Neural cell (in vitro differentiated cells): ENCODE measurements around the gene DPP3. TPM values are rescaled to one million over a fixed set of nuclear protein-coding genes. Genes with fewer than 3 reads are reported as not detected.

ENCODE experiments used
- H2AFZ ChIP-seq: fragments of 200-600, 300-800 bp; sonication (generic), shearing (Covaris generic); 2 replicates; pipeline ENCODE4 v1.6.0; 2014; ENCODE audit warnings: low read depth, mild to moderate bottlenecking, antibody characterized with exemption, low read length, moderate library complexity
- H3F3A ChIP-seq: fragments of 200-600 bp; shearing (Covaris generic); 2 replicates; pipeline ENCODE4 v1.6.1; 2016; ENCODE audit warnings: mild to moderate bottlenecking, moderate library complexity, mixed read lengths, antibody characterized with exemption, low read length; ENCODE audit not compliant: insufficient read depth, poor library complexity, severe bottlenecking
- H3K27ac ChIP-seq: fragments of 200-600, 300-800 bp; sonication (generic), shearing (Covaris generic); 2 replicates; pipeline ENCODE4 v1.5.1; 2014; ENCODE audit warnings: mild to moderate bottlenecking, low read length, moderate library complexity
- H3K27me3 ChIP-seq: fragments of 300-800, 200-600 bp; sonication (generic), shearing (Covaris generic); 2 replicates; pipeline ENCODE4 v1.6.0; 2014; ENCODE audit warnings: mild to moderate bottlenecking, low read depth, low read length, moderate library complexity; ENCODE audit not compliant: insufficient read depth
- H3K36me3 ChIP-seq: fragments of 300-800, 200-600 bp; sonication (generic), shearing (Covaris generic); 2 replicates; pipeline ENCODE4 v1.5.1; 2014; ENCODE audit warnings: mild to moderate bottlenecking, antibody characterized with exemption, low read length, moderate library complexity; ENCODE audit not compliant: insufficient read depth
- H3K4me2 ChIP-seq: fragments of 300-800, 200-600 bp; sonication (generic), shearing (Covaris generic); 2 replicates; pipeline ENCODE4 v1.6.0; 2014; ENCODE audit warnings: mild to moderate bottlenecking, low read length
- H3K4me3 ChIP-seq: fragments of 300-800, 200-600 bp; sonication (generic), shearing (Covaris generic); 2 replicates; pipeline ENCODE4 v1.5.1; 2014; ENCODE audit warnings: mild to moderate bottlenecking, low read length, moderate library complexity
- H3K79me2 ChIP-seq: fragments of 200-600 bp; shearing (Covaris generic); replicated peaks from 2 replicates; pipeline ENCODE4 v1.6.0; 2014; ENCODE audit warnings: mild to moderate bottlenecking, low read length, moderate library complexity; ENCODE audit not compliant: insufficient read depth
- H3K9ac ChIP-seq: fragments of 300-800, 200-600 bp; sonication (generic), shearing (Covaris generic); 2 replicates; pipeline ENCODE4 v1.6.1; 2016; ENCODE audit warnings: mild to moderate bottlenecking, low read length, mixed read lengths
- H3K9me2 ChIP-seq: fragments of 200-600 bp; shearing (Covaris generic); 2 replicates; pipeline ENCODE4 v1.6.1; 2016; ENCODE audit warnings: mild to moderate bottlenecking, low read length, mixed read lengths; ENCODE audit not compliant: insufficient read depth
- H3K9me3 ChIP-seq: fragments of 200-600, 300-800 bp; sonication (generic), shearing (Covaris generic); 2 replicates; pipeline ENCODE4 v1.6.1; 2016; ENCODE audit warnings: mild to moderate bottlenecking, mixed run types, low read length, moderate library complexity, mixed read lengths
- H4K20me1 ChIP-seq: fragments of 200-600 bp; shearing (Covaris generic); 2 replicates; pipeline ENCODE4 v1.6.1; 2016; ENCODE audit warnings: mild to moderate bottlenecking, mixed run types; ENCODE audit not compliant: insufficient read depth
- EP300 ChIP-seq: fragments of 450-650 bp; conservative IDR thresholded peaks from 2 replicates; pipeline ENCODE4 v1.6.1; 2014; ENCODE audit warnings: antibody characterized with exemption, mild to moderate bottlenecking, moderate library complexity; ENCODE audit not compliant: poor library complexity, severe bottlenecking
- EZH2 ChIP-seq: fragments of 200-600, 300-800 bp; shearing (Covaris generic), sonication (generic); IDR thresholded peaks from 2 replicates; pipeline ENCODE4 v1.6.1; 2014; ENCODE audit warnings: antibody characterized with exemption, low read length, borderline replicate concordance, mild to moderate bottlenecking; ENCODE audit not compliant: insufficient read depth, poor library complexity, severe bottlenecking
- MXI1 ChIP-seq: fragments of 450-650 bp; conservative IDR thresholded peaks from 2 replicates; pipeline ENCODE4 v1.6.1; 2014; ENCODE audit warnings: antibody characterized with exemption, mild to moderate bottlenecking; ENCODE audit not compliant: poor library complexity, severe bottlenecking
- POLR2AphosphoS5 ChIP-seq: IDR thresholded peaks from 2 replicates; pipeline ENCODE4 v1.6.1; 2012
- RAD21 ChIP-seq: fragments of 450-650 bp; conservative IDR thresholded peaks from 2 replicates; pipeline ENCODE4 v1.6.1; 2014; ENCODE audit warnings: antibody characterized with exemption, mild to moderate bottlenecking, moderate library complexity
- SMC3 ChIP-seq: fragments of 450-650 bp; conservative IDR thresholded peaks from 2 replicates; pipeline ENCODE4 v1.6.1; 2014; ENCODE audit warnings: antibody characterized with exemption, mild to moderate bottlenecking, moderate library complexity; ENCODE audit not compliant: poor library complexity
- TAF1 ChIP-seq: IDR thresholded peaks from 2 replicates; pipeline ENCODE4 v1.6.1; 2012; ENCODE audit warnings: low read depth
- polyA plus RNA-seq: library from polyadenylated mRNA; depleted of rRNA; stranded (reverse); fragments of >200 nt; gene quantifications from 2 replicates; pipeline ENCODE4 v1.2.3, GENCODE V29; 2014
- TF ChIP-seq, protein P1 (sequence below): IDR thresholded peaks from 2 replicates; pipeline ENCODE4 v1.6.1; 2012; ENCODE audit warnings: borderline replicate concordance
- TF ChIP-seq, protein P2 (sequence below): fragments of 450-650 bp; IDR thresholded peaks from 2 replicates; pipeline ENCODE4 v1.5.1; 2014; ENCODE audit warnings: antibody characterized with exemption, mild to moderate bottlenecking, moderate library complexity; ENCODE audit not compliant: poor library complexity, severe bottlenecking

The DPP3 gene
- polyA plus RNA-seq, 1 donor from 2014 or later: 71.7 TPM

DNA sequence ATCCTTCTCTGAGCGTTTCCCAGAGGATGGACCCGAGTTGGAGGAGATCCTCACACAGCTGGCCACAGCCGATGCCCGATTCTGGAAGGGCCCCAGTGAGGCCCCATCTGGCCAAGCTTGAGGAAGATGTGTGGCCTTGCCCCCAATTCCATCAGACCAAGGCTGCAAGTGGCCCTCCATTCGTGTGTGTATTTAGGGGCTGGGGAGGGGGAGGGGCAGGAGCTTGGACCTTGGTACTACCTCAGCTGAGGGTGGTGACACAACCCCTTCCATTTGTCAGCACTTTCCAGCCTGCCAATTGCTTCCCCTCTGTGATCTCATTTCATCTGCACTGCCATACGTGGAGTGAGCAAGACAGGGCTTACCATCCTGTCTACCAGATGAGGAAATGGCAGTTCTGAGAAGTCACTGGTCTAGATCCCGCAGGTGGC, 28.9 kb downstream of the DPP3 start:
- Histone ChIP-seq H3K4me2 (no peak overlapping the region), H3K36me3 (no peaks in the 10 kb centered on the region), H3K4me3 (no peak overlapping the region), H2AFZ (no peak overlapping the region), H3K79me2 (peaks cover 17% of the 10 kb centered on the region), H3K27me3 (no peaks in the 10 kb centered on the region), H3K27ac (no peak overlapping the region), H3F3A (no peaks in the 10 kb centered on the region), H3K9me2 (no peaks in the 10 kb centered on the region), H3K9ac (no peak overlapping the region), H4K20me1 (no peaks in the 10 kb centered on the region), H3K9me3 (no peaks in the 10 kb centered on the region)
- no peak for TF ChIP-seq SMC3
- TF ChIP-seq, protein P1, sequence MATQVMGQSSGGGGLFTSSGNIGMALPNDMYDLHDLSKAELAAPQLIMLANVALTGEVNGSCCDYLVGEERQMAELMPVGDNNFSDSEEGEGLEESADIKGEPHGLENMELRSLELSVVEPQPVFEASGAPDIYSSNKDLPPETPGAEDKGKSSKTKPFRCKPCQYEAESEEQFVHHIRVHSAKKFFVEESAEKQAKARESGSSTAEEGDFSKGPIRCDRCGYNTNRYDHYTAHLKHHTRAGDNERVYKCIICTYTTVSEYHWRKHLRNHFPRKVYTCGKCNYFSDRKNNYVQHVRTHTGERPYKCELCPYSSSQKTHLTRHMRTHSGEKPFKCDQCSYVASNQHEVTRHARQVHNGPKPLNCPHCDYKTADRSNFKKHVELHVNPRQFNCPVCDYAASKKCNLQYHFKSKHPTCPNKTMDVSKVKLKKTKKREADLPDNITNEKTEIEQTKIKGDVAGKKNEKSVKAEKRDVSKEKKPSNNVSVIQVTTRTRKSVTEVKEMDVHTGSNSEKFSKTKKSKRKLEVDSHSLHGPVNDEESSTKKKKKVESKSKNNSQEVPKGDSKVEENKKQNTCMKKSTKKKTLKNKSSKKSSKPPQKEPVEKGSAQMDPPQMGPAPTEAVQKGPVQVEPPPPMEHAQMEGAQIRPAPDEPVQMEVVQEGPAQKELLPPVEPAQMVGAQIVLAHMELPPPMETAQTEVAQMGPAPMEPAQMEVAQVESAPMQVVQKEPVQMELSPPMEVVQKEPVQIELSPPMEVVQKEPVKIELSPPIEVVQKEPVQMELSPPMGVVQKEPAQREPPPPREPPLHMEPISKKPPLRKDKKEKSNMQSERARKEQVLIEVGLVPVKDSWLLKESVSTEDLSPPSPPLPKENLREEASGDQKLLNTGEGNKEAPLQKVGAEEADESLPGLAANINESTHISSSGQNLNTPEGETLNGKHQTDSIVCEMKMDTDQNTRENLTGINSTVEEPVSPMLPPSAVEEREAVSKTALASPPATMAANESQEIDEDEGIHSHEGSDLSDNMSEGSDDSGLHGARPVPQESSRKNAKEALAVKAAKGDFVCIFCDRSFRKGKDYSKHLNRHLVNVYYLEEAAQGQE: no peak
- TF ChIP-seq TAF1: no peak
- TF ChIP-seq EP300: no peak
- TF ChIP-seq POLR2AphosphoS5: no peak
- no peak for TF ChIP-seq RAD21
- no peak for TF ChIP-seq EZH2
- TF ChIP-seq, protein P2, sequence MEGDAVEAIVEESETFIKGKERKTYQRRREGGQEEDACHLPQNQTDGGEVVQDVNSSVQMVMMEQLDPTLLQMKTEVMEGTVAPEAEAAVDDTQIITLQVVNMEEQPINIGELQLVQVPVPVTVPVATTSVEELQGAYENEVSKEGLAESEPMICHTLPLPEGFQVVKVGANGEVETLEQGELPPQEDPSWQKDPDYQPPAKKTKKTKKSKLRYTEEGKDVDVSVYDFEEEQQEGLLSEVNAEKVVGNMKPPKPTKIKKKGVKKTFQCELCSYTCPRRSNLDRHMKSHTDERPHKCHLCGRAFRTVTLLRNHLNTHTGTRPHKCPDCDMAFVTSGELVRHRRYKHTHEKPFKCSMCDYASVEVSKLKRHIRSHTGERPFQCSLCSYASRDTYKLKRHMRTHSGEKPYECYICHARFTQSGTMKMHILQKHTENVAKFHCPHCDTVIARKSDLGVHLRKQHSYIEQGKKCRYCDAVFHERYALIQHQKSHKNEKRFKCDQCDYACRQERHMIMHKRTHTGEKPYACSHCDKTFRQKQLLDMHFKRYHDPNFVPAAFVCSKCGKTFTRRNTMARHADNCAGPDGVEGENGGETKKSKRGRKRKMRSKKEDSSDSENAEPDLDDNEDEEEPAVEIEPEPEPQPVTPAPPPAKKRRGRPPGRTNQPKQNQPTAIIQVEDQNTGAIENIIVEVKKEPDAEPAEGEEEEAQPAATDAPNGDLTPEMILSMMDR: no peak
- TF ChIP-seq MXI1: no peak

DNA sequence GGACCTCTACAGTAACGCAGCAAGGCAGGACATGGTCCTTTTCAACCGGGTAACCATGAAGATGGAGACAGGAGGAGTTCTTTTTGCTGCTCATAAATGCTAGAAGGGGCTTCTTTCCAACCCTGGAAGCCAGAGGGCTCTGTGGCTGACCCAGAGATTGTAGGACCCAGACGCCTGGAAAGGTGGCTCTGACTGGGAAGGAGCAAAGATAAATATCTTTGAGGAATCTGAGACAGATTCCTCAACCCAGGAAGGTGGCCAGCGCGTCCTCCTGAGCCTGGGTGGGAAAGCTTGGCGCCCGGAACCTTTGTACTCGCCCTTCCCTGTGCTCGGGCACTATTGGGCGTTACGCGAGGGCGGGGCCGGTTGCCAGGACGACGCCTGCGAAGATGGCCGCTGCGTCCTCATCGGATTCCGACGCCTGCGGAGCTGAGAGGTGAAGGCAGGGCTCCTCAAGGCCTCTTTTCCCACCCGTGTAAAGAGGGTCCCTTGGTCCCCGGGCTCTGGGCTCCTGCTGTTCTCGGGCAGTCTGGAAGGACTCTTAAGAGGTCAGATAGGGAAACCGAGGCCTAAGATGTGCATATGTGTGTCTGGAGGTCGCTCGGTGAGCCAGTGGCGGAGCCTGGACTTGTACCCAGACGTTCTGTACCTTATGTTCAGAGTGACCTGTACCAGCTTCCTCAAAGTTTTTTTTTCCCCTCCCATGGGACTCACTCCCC, 30.2 kb downstream of the DPP3 start, which contains the start of gene BBS1:
Gene BBS1, plus strand, starts transcription at position 365 of the 719 bp plus-strand sequence. Its CDS starts 25 bp downstream, at position 390.
- no peaks in the 10 kb centered on the region for H3K9me3 ChIP-seq
- H3K36me3 ChIP-seq: no peaks in the 10 kb centered on the region
- TF ChIP-seq MXI1 (peak; percentile 86), RAD21 (peak; percentile 54), TAF1 (peak; percentile 95), EP300 (peak; percentile 51), POLR2AphosphoS5 (peak; percentile 96), EZH2 (no peak), SMC3 (peak; percentile 72)
- TF ChIP-seq, protein P2: peak; percentile 59
- TF ChIP-seq, protein P1: peak; percentile 84
- H3K9ac ChIP-seq: peak within 1 kb of the TSS; percentile 85
- peak within 1 kb of the TSS; percentile 100 for H3K4me2 ChIP-seq
- H2AFZ ChIP-seq: peak within 1 kb of the TSS; percentile 62
- peaks cover 17% of the 10 kb centered on the region for H3K79me2 ChIP-seq
- H3K27me3 ChIP-seq: no peaks in the 10 kb centered on the region
- no peaks in the 10 kb centered on the region for H3F3A ChIP-seq
- H4K20me1 ChIP-seq: no peaks in the 10 kb centered on the region
- H3K27ac ChIP-seq: peak within 1 kb of the TSS; percentile 85
- no peaks in the 10 kb centered on the region for H3K9me2 ChIP-seq
- H3K4me3 ChIP-seq: peak within 1 kb of the TSS; percentile 97
